Stimulated activated CD8-positive, alpha-beta memory T cell treated with anti-CD3 and anti-CD28 coated beads, Interleukin-4, amount 100 ng/mL, for 4 hours (primary cell): ENCODE measurements around the gene SLF1.
"Not testable (repeated sequence)": the region's sequence is repeated elsewhere in the genome, so short reads cannot be mapped to it uniquely, and the experiment has no call there.

Experiments used
- DNase-seq, 2 donors: peaks; one replicate each; pipeline ENCODE4 v3.0.0-alpha.2; 2020; ENCODE audit warnings: low read depth in 2 of 2, low spot score in 1 of 2

SLF1 gene

DNA sequence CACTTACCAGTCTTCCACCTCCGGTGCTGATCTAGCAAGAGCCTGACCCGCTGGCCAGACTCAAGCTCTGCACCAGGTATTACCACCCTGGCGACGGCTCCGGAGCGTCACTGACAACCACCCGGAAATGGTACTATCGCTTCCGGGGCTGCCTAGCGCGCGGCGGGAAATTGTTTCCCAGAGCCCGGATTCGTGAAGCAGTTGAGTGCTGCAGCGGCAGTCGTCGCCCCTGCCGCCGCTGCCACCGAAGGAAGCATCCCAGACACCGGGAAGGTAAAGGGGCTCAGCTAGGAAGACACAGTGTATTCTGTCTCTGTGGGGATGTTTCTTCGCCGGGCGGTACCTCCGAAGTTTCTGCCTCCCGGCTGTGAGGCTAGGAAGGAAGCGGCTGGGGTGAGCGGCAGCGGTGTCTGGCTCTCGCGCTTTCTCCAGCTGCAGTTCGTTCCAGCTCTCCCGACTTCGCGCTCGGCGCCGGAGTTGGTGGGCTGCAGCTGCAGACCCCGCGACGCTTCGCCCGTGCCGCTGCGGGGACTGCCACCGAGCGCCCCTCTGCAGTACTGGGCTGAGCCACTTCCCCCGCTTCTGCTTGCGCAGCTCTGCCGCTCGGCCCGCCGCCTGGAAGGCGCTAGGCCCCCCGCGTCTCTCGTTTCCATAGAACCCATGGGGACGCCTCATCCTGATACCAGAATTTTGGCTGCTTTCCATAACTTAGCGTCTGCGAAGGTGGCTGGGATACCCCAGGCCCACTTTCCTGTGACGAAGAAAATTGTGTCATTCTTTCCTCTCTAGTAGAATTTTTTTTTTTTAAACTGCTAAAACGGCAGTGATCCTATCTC, at the start of gene SLF1, which contains the start of gene KIAA0825:
Gene SLF1 (plus strand): TSS at position 177 of the 836 bp plus-strand sequence. CDS start 10,142 bp downstream, outside the sequence.
Gene KIAA0825 (minus strand): TSS at position 112 of the 836 bp plus-strand sequence. CDS start 81,478 bp downstream, outside the sequence.
- DNase-seq = peak; percentile 68 to 70

DNA sequence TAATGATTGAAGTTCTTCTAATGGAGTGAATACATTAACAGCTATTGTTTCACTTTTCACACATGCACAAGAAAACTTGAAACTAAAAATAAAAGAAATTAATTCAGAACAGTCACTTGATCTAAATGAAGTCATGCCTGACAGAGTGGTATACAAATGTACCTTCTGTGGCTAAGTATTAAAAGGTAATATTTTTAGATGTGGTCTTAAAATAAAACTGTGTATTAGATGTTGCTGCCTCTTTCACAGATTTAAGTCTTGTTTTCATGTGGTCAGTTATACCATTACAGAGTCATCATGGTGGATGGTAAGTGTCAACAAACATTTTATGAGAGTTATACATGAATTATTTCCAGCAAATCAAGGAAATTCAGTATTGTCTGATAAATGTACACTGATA, 47.1 kb upstream of the SLF1 start:
- no peak for DNase-seq

DNA sequence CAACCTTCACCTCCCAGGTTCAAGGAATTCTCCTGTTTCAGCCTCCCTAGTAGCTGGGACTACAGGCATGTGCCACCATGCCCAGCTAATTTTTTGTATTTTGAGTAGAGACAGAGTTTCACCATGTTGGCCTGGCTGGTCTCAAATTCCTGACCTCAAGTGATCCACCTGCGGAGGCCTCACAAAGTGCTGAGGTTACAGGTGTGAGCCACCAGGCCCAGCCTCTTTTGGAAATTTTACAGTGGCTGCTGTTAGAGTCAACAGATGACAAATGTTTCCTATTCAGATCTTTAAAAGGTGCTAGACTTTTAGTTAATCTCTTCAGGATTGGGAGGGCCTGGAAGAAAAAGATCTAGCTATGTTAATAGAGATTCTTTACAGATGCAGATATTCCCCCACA, 45.1 kb upstream of the SLF1 start:
- DNase-seq = not testable (repeated sequence)

GRCh38 chr5:94575196-94575595, 43.3 kb upstream of the SLF1 start:
- no peak for DNase-seq

DNA sequence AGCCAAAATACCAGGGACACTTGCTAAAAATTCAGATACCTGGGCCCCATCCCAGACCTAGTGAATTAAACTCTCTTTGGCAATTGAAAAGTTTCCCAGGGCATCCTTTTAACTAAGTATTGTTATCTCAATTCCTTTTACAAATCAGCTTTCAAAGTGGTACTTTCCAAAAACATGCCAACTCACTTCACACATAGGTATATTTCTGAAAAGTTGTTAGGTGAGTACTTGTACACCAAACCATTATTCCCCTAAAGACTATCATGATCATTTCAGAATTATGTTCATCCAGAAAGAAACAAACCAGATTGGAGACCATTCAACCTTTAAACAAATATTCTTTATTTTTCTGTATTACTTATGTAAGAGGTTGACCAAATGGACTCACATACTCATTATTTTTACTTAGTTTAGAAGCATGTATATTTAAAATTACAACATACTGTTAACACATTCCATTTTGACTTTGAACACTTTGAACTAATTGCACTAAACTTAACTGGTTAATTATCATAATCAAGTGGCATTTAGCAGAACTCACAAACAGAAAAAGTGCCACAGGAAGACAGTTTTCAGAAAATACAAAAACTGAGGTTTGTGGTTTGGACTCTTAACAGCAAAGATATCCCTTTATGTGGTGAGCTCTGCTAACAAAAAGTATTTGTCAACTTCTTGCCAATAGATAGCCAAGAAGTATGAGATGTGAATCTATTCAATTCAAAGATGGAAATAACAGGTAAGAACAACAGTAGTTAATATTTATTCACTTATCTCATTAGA, 40.8 kb upstream of the SLF1 start:
- no peak for DNase-seq

- no peak for DNase-seq
Observed at GRCh38 chr5:94595281-94595840, 23.1 kb upstream of the SLF1 start.

- no peak for DNase-seq
Observed at GRCh38 chr5:94613583-94613982, 4.9 kb upstream of the SLF1 start.

- DNase-seq = no peak
Observed at GRCh38 chr5:94614156-94614805, 4.2 kb upstream of the SLF1 start.

- no peak for DNase-seq
Observed at GRCh38 chr5:94615862-94616261, 2.6 kb upstream of the SLF1 start.

GRCh38 chr5:94618029-94618492, 408 bp upstream of the SLF1 start:
- no peak for DNase-seq

GRCh38 chr5:94620256-94620655, 1.8 kb downstream of the SLF1 start:
- no peak for DNase-seq

DNA sequence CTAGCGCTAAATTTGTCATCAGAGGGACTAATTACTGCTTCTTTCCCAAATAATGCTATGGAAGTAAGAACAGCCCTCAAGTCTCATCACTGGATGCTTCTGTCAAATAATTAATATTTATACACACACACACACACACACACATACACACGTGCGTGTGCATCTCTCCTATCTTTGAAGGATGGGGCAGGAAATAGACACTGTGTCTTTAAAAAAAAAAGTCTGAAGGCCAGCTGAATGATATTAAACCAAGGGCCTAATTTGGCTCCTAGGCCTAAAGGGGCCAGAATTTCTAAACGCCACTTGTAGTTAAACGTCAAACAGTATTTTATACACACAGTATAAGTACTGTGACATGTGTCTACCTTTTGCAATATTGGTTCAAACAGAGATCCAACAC, 3.3 kb downstream of the SLF1 start:
- no peak for DNase-seq

- no peak for DNase-seq
Observed at GRCh38 chr5:94623011-94623410, 4.5 kb downstream of the SLF1 start.

DNA sequence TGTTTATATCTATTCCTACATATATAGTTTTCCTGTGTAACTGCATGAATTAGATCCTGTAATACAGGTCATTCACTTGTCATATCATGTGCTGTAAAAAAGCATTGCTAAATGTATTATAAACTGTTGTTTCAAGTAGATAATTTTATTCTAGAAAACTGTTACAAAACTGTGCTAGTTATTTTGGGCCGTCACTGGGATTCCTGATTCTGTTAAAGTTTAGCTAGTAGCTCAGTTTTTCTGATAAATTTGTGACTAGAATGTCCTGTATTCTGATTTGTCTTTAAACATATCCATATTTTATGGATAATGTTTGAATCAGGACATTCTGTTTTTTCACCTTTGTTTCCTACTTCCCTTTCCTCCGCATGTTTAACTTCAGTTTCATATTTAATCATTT, 5.4 kb downstream of the SLF1 start:
- no peak for DNase-seq

DNA sequence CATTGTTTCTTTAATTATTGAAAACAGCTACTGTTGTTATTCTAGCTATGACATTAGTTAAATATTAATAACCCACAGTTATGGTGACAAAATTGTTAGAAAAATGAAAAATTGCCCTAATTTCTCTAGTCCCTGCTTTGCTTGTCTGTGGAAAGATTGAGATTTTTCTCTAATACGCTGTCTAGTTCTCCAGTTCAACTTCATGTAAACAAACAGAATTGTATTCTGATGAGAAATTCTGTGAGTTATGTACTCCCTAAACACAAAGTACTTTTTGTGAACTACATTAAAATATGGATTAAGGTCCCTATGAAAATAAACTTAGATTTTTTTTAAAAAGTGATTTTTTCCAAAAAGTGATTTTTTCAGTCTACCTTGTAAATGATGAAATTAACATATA, 8.7 kb downstream of the SLF1 start:
- no peak for DNase-seq

DNA sequence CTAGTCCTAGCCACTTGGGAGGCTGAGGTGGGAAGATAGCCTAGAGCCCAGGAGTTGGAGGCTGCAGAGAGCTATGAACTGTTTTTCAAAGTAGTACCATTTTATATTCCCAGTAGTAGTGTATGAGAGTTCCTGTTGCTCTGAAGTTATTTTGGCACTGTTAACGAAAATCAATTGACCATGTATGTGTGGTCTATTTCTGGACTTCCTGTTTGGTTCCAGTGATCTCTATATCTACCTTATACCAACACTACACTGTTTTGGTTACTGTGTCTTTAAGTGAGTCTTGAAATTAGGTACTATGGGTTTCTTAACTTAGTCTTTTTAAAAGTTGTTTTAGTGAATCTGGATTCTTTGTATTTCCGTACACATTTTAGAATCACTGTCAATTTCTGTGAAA, 13.6 kb downstream of the SLF1 start:
- no peak for DNase-seq

- DNase-seq = no peak
Observed at GRCh38 chr5:94640176-94640575, 21.7 kb downstream of the SLF1 start.

GRCh38 chr5:94645053-94645452, 26.6 kb downstream of the SLF1 start:
- DNase-seq = no peak

DNA sequence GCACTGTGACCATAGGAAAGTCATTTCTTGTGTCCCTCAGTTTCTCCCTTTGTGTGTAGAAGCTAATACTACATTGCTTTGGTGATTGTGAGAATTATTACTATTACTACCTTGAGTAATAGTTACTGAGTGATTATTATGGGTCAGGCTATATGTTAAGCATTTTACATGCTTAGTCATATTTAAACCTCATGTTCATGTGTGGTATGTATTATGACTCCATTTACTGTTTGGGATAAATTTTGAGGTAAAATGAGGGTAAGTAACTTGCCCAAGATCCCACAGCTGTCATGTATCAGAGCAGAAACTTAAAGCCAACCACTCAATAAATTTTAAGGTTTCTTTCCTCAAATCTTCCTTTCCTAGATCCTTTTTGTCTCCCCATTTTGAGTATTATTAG, 28.3 kb downstream of the SLF1 start:
- no peak for DNase-seq

- DNase-seq = no peak
Observed at GRCh38 chr5:94649874-94650273, 31.4 kb downstream of the SLF1 start.

DNA sequence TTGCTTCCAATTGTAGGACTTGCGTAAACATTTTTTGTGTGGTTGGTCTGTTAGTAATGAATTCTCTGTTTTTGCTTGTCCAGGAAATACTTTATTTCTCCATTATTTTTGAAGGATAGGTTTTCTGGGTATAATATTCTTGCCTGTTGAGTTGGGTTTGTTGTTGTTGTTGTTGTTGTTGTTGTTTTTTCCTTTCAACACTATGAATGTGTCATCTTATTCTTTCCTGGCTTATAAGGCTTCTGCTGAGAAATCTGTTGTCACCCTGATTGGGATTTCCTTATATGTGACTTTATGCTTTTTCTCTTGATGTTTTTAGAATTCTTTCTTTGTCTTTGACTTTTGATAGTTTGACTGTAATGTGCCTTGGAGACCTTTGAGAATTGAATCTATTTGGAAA, 39.8 kb downstream of the SLF1 start:
- DNase-seq = no peak
